ENCODE data around the gene KRT5. TPM values are rescaled to one million over a fixed set of nuclear protein-coding genes. Genes with fewer than 3 reads are reported as not detected.

KRT5 gene
- total and polyA plus RNA-seq, 4 donors: 15.8 to 49.4 (median 33.7) TPM

DNA sequence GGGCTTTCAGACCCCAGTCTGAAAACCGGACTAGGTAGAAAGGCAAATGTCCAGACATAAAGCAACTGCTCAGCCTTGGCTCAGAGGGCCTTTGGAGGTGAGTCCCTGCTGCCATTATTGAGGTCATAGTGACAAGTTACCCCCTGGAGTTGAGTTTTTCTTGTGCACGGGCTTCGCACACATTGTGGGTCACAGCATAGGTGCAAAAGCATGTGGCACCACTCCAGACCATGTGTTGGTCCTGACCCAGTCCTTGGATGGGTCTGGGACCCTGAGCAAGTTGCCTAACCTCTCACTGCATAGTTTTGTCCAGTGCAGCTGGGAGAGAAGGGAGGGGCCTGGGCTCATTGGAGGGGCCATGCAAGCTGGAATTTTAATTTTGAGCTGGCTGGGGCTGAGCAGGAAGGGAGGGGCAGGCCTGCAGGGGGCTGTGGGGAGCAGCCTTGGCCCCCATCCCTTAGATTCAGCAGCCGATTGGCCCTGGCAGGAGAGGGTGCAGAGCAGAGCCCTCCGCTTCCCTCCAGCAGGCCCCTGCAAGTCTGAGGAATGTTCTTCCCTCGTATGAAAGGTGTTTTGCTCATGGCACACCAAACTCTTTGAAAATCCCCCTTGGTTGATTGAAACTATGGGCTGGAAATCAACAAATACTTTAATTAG, 4.2 kb upstream of the KRT5 start:
- no peak for DNase-seq
- TF ChIP-seq, protein P1, sequence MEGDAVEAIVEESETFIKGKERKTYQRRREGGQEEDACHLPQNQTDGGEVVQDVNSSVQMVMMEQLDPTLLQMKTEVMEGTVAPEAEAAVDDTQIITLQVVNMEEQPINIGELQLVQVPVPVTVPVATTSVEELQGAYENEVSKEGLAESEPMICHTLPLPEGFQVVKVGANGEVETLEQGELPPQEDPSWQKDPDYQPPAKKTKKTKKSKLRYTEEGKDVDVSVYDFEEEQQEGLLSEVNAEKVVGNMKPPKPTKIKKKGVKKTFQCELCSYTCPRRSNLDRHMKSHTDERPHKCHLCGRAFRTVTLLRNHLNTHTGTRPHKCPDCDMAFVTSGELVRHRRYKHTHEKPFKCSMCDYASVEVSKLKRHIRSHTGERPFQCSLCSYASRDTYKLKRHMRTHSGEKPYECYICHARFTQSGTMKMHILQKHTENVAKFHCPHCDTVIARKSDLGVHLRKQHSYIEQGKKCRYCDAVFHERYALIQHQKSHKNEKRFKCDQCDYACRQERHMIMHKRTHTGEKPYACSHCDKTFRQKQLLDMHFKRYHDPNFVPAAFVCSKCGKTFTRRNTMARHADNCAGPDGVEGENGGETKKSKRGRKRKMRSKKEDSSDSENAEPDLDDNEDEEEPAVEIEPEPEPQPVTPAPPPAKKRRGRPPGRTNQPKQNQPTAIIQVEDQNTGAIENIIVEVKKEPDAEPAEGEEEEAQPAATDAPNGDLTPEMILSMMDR (IDR thresholded peaks at IDR 0.05; ENCODE audit: control extremely low read depth, extremely low read depth): no peak
- Histone ChIP-seq H3K4me1 (ENCODE audit: control insufficient read depth in 5 of 5, insufficient read depth in 5 of 5, low read length in 5 of 5) (peaks cover 0 to 4% (median 0%) of the 10 kb centered on the region in 5 donors), H3K27me3 (ENCODE audit: control insufficient read depth in 3 of 3, insufficient read depth in 3 of 3, low read length in 2 of 3) (no peaks in the 10 kb centered on the region), H3K9ac (ENCODE audit: insufficient read depth in 1 of 2, low read length in 2 of 2) (no peak overlapping the region), H3K36me3 (ENCODE audit: control insufficient read depth in 4 of 4, insufficient read depth in 4 of 4, low read length in 4 of 4) (no peaks in the 10 kb centered on the region), H3K4me3 (no peak overlapping the region), H3K9me3 (ENCODE audit: control insufficient read depth in 4 of 4, insufficient read depth in 3 of 4, low read length in 3 of 4) (no peaks in the 10 kb centered on the region), H3K27ac (ENCODE audit: low read depth in 1 of 2, low read length in 1 of 2) (no peak overlapping the region)
- 69 to 77% methylated on average over 6 of the region's 6 CpGs for WGBS, 2 donors
- ATAC-seq (ENCODE audit: insufficient read depth, low FRiP score): no peak

DNA sequence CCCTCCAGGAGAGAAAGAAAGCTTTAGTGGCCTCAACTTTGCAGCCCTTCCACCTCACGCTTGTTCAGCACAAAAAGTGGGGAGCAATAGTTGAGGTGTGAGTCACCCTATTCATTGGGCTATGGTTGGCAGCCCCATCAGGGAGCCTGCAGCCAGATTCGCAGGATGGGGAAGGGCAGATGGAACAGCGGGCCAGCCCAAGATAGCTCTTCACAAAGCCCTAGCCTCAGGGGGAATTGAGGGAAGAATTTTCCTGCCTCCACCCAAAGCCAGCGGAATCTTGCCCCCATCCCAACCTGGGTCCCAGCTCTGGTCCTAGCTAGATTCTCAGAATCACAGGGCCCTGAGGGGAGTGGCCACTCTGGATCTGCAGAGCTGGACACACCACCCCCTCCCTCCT, 3.6 kb upstream of the KRT5 start:
- H3K9me3 ChIP-seq (ENCODE audit: control insufficient read depth in 4 of 4, insufficient read depth in 3 of 4, low read length in 3 of 4): no peaks in the 10 kb centered on the region
- ATAC-seq (ENCODE audit: insufficient read depth, low FRiP score) (no peak), DNase-seq (no peak)
- H3K36me3 ChIP-seq (ENCODE audit: control insufficient read depth in 4 of 4, insufficient read depth in 4 of 4, low read length in 4 of 4): no peaks in the 10 kb centered on the region
- no peak overlapping the region for H3K27ac ChIP-seq (ENCODE audit: low read depth in 1 of 2, low read length in 1 of 2)
- H3K9ac ChIP-seq (ENCODE audit: insufficient read depth in 1 of 2, low read length in 2 of 2): no peak overlapping the region
- H3K27me3 ChIP-seq (ENCODE audit: control insufficient read depth in 3 of 3, insufficient read depth in 3 of 3, low read length in 2 of 3): peaks cover 0 to 4% (median 0%) of the 10 kb centered on the region in 3 donors
- no peak overlapping the region for H3K4me3 ChIP-seq
- TF ChIP-seq, protein P1 (IDR thresholded peaks at IDR 0.05; ENCODE audit: control extremely low read depth, extremely low read depth): no peak
- peaks cover 0 to 4% (median 0%) of the 10 kb centered on the region in 5 donors for H3K4me1 ChIP-seq (ENCODE audit: control insufficient read depth in 5 of 5, insufficient read depth in 5 of 5, low read length in 5 of 5)
- WGBS, 2 donors: 90 to 92% methylated on average over 4 of the region's 4 CpGs

DNA sequence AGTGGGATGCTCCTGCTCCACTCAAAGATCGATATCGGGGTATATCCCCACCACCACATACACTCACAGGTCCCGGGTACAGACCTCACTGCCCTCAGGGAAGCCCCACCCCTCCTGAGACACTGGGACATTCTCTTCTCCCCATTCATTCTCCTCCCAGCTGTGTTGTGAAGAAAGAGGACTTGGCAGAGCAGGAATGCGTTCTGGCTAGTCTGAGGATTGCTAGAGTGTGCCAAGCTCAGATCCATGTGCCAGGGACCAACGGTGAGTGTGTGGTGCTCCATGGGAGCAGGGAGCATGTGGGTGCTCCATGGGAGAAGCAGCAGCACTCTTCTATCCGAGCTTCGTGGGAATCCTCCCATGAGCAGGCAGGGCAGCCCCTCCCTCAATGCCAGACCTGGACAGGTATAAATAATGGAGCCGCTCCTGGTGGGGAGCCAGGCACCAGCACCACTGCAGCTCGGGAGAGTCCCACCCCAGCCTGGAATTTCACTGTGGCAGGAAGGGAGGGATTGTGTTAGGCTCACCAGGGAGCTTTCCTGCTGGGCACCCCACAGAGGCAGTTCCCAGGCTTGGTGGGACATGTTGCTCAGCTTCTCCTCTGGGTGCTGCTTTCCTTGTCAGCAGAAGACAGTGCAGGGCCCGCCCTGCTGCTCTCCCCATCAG, 2.3 kb upstream of the KRT5 start:
- ATAC-seq (ENCODE audit: insufficient read depth, low FRiP score) (no peak), DNase-seq (no peak)
- 65 to 81% methylated on average over 10 of the region's 10 CpGs for WGBS, 2 donors
- H3K4me3 ChIP-seq: no peak overlapping the region
- H3K9me3 ChIP-seq (ENCODE audit: control insufficient read depth in 4 of 4, insufficient read depth in 3 of 4, low read length in 3 of 4): no peaks in the 10 kb centered on the region
- TF ChIP-seq, protein P1 (IDR thresholded peaks at IDR 0.05; ENCODE audit: control extremely low read depth, extremely low read depth): no peak
- H3K27ac ChIP-seq (ENCODE audit: low read depth in 1 of 2, low read length in 1 of 2): no peak overlapping the region
- peaks cover 0 to 4% (median 0%) of the 10 kb centered on the region in 3 donors for H3K27me3 ChIP-seq (ENCODE audit: control insufficient read depth in 3 of 3, insufficient read depth in 3 of 3, low read length in 2 of 3)
- H3K4me1 ChIP-seq (ENCODE audit: control insufficient read depth in 5 of 5, insufficient read depth in 5 of 5, low read length in 5 of 5): peaks cover 0 to 4% (median 0%) of the 10 kb centered on the region in 5 donors
- no peaks in the 10 kb centered on the region for H3K36me3 ChIP-seq (ENCODE audit: control insufficient read depth in 4 of 4, insufficient read depth in 4 of 4, low read length in 4 of 4)
- no peak overlapping the region for H3K9ac ChIP-seq (ENCODE audit: insufficient read depth in 1 of 2, low read length in 2 of 2)

Measured in lung (tissue), 12 donors.